Gastroesophageal sphincter (tissue), 4 donors: Measurements from ENCODE around the gene PHPT1. TPM values are rescaled to one million over a fixed set of nuclear protein-coding genes. Genes with fewer than 3 reads are reported as not detected.

Source experiments
- ATAC-seq: fragments of 150-250 bp; one replicate; pipeline ENCODE4 v1.9.1; 2016; ENCODE audit warnings: mild to moderate bottlenecking, moderate library complexity
- H3K27ac ChIP-seq, 4 donors: fragments of 200-600 bp; sonication (generic) in 3 of 4; 1 replicate in 3 of 4; 2 replicates in 1 of 4; pipeline ENCODE4 v1.5.1; 2016 to 2019
- H3K27me3 ChIP-seq: fragments of 200-600 bp; sonication (generic); one replicate; pipeline ENCODE4 v1.5.1; 2019
- H3K36me3 ChIP-seq, 2 donors: fragments of 200-600 bp; sonication (generic); one replicate each; pipeline ENCODE4 v1.5.1; 2019; ENCODE audit warnings: control low read depth in 1 of 2
- H3K4me1 ChIP-seq, 3 donors: fragments of 200-600 bp; sonication (generic); 1 replicate in 2 of 3; 2 replicates in 1 of 3; pipeline ENCODE4 v1.5.1; 2016 to 2019; ENCODE audit warnings: control low read depth in 2 of 3
- H3K4me3 ChIP-seq, 2 donors: fragments of 200-600 bp; sonication (generic); one replicate each; pipeline ENCODE4 v1.5.1; 2019; ENCODE audit warnings: mild to moderate bottlenecking in 1 of 2, moderate library complexity in 1 of 2
- H3K9me3 ChIP-seq, 3 donors: fragments of 200-600 bp; sonication (generic); one replicate each; pipeline ENCODE4 v1.5.1; 2017 to 2019; ENCODE audit warnings: control low read depth in 2 of 3
- CTCF ChIP-seq, 4 experiments: fragments of 200-600 bp in 2 of 4; fragments of 450-650 bp in 2 of 4; sonication (generic) in 1 of 4; IDR thresholded peaks; one replicate each; pipeline ENCODE4 v1.5.1; 2017 to 2019; ENCODE audit warnings: antibody characterized with exemption in 4 of 4, mild to moderate bottlenecking in 2 of 4, moderate library complexity in 2 of 4
- EP300 ChIP-seq: sonication (generic); formaldehyde crosslinking; IDR thresholded peaks from one replicate; pipeline ENCODE4 v1.6.1; 2017; ENCODE audit warnings: antibody characterized with exemption, mild to moderate bottlenecking
- POLR2A ChIP-seq, 2 donors: fragments of 450-650 bp; IDR thresholded peaks; one replicate each; pipeline ENCODE4 v1.6.1; 2017; ENCODE audit warnings: antibody characterized with exemption in 2 of 2, mild to moderate bottlenecking in 2 of 2, moderate library complexity in 1 of 2
- POLR2AphosphoS5 ChIP-seq: sonication (generic); formaldehyde crosslinking; IDR thresholded peaks from one replicate; pipeline ENCODE4 v1.6.1; 2017; ENCODE audit warnings: antibody characterized with exemption
- WGBS, 2 donors: methylation state at CpG; one replicate each; pipeline ENCODE4 v1.1.5; 2018; ENCODE audit warnings: low coverage in 1 of 2; 5-methylcytosine and 5-hydroxymethylcytosine counted together
- total RNA-seq, 4 donors: library from RNA; depleted of rRNA; stranded (reverse); fragments of >200 nt; gene quantifications; one replicate each; pipeline ENCODE4 v1.1.0, GENCODE V29; 2016

PHPT1 gene
- total RNA-seq, 4 donors from 2014 or later, result 33.7 to 63.5 (median 43.7) TPM

GRCh38 chr9:136852664-136853595 is 3.7 kb downstream of the PHPT1 start:
- 100% methylated on average over 2 of the region's 29 CpGs; no CpG with 5 or more reads in 1 of the 2 donors for WGBS, 2 donors
- peaks cover 0 to 32% (median 10%) of the 10 kb centered on the region in 3 donors for H3K4me1 ChIP-seq
- TF ChIP-seq CTCF (IDR thresholded peaks at IDR 0.05) (no peak), EP300 (no peak), POLR2A (IDR thresholded peaks at IDR 0.05) (no peak), POLR2AphosphoS5 (no peak)
- H3K27ac ChIP-seq, result no peak overlapping the region
- H3K9me3 ChIP-seq, result no peaks in the 10 kb centered on the region
- H3K4me3 ChIP-seq, result no peak overlapping the region
- peaks cover 0 to 16% of the 10 kb centered on the region in 2 donors for H3K36me3 ChIP-seq
- peaks cover 6% of the 10 kb centered on the region for H3K27me3 ChIP-seq
- ATAC-seq, result no peak

DNA sequence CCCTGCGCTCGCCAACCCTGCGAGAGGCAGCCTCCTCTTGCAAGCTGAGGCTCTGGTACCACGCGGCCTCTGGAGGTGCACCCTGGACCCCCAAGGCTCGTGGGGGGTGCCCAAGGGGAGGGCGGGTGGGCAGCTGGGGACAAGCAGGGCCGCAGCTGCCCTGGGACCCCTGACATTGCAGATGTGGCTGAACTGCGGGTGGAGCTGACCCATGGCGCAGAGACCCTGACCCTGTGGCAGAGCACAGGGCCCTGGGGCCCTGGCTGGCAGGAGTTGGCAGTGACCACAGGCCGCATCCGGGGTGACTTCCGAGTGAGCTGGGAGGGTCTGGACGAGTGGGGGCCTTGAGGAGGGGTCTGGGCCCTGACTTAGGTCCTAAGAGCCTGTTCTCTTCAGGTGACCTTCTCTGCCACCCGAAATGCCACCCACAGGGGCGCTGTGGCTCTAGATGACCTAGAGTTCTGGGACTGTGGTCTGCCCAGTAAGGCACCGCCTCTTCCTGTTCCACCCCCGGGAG is 4.4 kb downstream of the PHPT1 start:
- no peak overlapping the region for H3K4me3 ChIP-seq
- no peak for TF ChIP-seq POLR2AphosphoS5
- ATAC-seq, result no peak
- WGBS, 2 donors, result no CpG with 5 or more reads among the region's 18 CpGs
- no peak overlapping the region for H3K27ac ChIP-seq
- H3K9me3 ChIP-seq, result no peaks in the 10 kb centered on the region
- no peaks in the 10 kb centered on the region for H3K27me3 ChIP-seq
- peaks cover 0 to 16% of the 10 kb centered on the region in 2 donors for H3K36me3 ChIP-seq
- peaks cover 0 to 26% (median 9%) of the 10 kb centered on the region in 3 donors for H3K4me1 ChIP-seq

DNA sequence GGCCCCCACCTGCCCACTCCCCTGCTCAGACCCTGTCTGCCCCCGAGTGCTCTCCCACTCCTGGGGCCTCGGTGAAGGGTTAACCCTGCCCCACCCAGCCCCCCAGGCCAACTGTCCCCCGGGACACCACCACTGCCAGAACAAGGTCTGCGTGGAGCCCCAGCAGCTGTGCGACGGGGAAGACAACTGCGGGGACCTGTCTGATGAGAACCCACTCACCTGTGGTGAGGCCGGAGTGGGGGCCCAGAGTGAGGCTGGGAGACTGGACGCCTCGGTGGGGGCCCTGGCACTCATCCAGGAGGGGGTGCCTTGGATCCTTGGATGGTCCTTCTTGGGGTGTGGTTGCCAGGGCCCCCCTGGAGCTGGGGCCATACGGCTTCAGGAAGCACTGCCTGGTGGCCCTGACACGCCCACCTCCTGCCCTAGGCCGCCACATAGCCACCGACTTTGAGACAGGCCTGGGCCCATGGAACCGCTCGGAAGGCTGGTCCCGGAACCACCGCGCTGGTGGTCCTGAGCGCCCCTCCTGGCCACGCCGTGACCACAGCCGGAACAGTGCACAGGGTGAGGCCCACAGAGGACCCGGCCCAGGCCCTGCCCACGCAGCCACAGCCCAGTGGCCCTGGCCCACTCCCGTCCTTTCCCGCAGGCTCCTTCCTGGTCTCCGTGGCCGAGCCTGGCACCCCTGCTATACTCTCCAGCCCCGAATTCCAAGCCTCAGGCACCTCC is 5.1 kb downstream of the PHPT1 start:
- Histone ChIP-seq H3K27ac (no peak overlapping the region), H3K36me3 (peaks cover 0 to 16% of the 10 kb centered on the region in 2 donors), H3K4me1 (peaks cover 0 to 32% (median 12%) of the 10 kb centered on the region in 3 donors), H3K4me3 (no peak overlapping the region), H3K9me3 (no peaks in the 10 kb centered on the region), H3K27me3 (no peaks in the 10 kb centered on the region)
- no peak for TF ChIP-seq POLR2AphosphoS5
- TF ChIP-seq CTCF (IDR thresholded peaks at IDR 0.05), result no peak
- TF ChIP-seq EP300, result no peak
- 73% methylated on average over 3 of the region's 30 CpGs; no CpG with 5 or more reads in 1 of the 2 donors for WGBS, 2 donors
- ATAC-seq, result no peak

- no peak overlapping the region for H3K4me3 ChIP-seq
- H3K9me3 ChIP-seq, result no peaks in the 10 kb centered on the region
- peaks cover 0 to 17% of the 10 kb centered on the region in 2 donors for H3K36me3 ChIP-seq
- no peak overlapping the region for H3K27ac ChIP-seq
- TF ChIP-seq CTCF (IDR thresholded peaks at IDR 0.05), result no peak
- H3K4me1 ChIP-seq, result peaks cover 0 to 33% (median 10%) of the 10 kb centered on the region in 3 donors
- no peaks in the 10 kb centered on the region for H3K27me3 ChIP-seq
- WGBS, 2 donors, result no CpG with 5 or more reads among the region's 23 CpGs
- no peak for ATAC-seq
Measured at GRCh38 chr9:136854842-136855460, 5.7 kb downstream of the PHPT1 start.

- Histone ChIP-seq H3K4me3 (no peak overlapping the region), H3K27ac (no peak overlapping the region), H3K9me3 (no peaks in the 10 kb centered on the region), H3K4me1 (peaks cover 0 to 27% (median 4%) of the 10 kb centered on the region in 3 donors), H3K27me3 (no peaks in the 10 kb centered on the region), H3K36me3 (peaks cover 0 to 21% of the 10 kb centered on the region in 2 donors)
- WGBS, 2 donors, result 56% methylated on average over 5 of the region's 26 CpGs; no CpG with 5 or more reads in 1 of the 2 donors
- TF ChIP-seq EP300 (no peak), POLR2A (IDR thresholded peaks at IDR 0.05) (no peak)
- ATAC-seq, result no peak
Measured at GRCh38 chr9:136855461-136856078, 6.4 kb downstream of the PHPT1 start.
